Measurements from ENCODE around the gene MAST4.

Gene MAST4

GRCh38 chr5:66861402-66861801 is 265.2 kb downstream of the MAST4 start:
- Mint-ChIP-seq H3K9me3 (no peaks in the 10 kb centered on the region), H3K4me1 (peaks cover 4% of the 10 kb centered on the region), H3K4me3 (no peak overlapping the region), H3K36me3 (no peaks in the 10 kb centered on the region), H3K27ac (no peak overlapping the region), H3K27me3 (peaks cover 14% of the 10 kb centered on the region)
- no peak for DNase-seq
- CTCF ChIA-PET = interaction anchor here (1.4 to 7.1 kb wide), 3 partner anchors 19 to 46 kb away, joined by 3 to 76 read pairs (median 24); no protein-coding TSS in a partner anchor

DNA sequence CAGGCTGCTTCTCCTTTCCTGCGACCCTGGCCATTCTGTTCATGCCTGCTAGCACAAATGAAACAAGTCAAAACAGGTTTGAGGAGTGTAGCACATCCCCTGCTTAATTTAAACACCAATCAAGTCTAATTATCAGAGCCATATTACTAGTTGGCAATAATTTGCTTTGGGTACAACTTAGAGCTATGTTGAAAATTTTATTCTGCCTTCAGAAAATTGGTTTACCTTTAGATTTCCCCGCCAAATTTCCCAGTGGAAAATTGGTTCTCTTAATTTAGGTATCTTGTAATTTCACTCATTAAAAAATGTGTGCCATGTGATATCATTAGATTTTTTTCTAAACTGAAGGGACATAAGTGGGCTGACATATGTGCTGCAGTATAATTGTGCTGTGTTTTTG is 265.8 kb downstream of the MAST4 start:
- Mint-ChIP-seq H3K4me3 (no peak overlapping the region), H3K36me3 (no peaks in the 10 kb centered on the region), H3K9me3 (no peaks in the 10 kb centered on the region), H3K4me1 (peaks cover 4% of the 10 kb centered on the region), H3K27me3 (peaks cover 14% of the 10 kb centered on the region), H3K27ac (no peak overlapping the region)
- no peak for DNase-seq
- CTCF ChIA-PET = interaction anchor here (0.8 to 7.1 kb wide), 5 partner anchors 20 to 556 kb away, joined by 3 to 76 read pairs (median 8); no protein-coding TSS in a partner anchor

GRCh38 chr5:66863243-66864170 is 267.3 kb downstream of the MAST4 start:
- Mint-ChIP-seq H3K4me1 (peaks cover 4% of the 10 kb centered on the region), H3K27me3 (peaks cover 14% of the 10 kb centered on the region), H3K4me3 (no peak overlapping the region), H3K9me3 (no peaks in the 10 kb centered on the region), H3K27ac (no peak overlapping the region), H3K36me3 (no peaks in the 10 kb centered on the region)
- DNase-seq = no peak
- CTCF ChIA-PET = interaction anchor here (0.6 to 7.1 kb wide), 11 partner anchors 21 to 557 kb away, joined by 3 to 76 read pairs (median 4); no protein-coding TSS in a partner anchor

- DNase-seq = peak; percentile 42
- Mint-ChIP-seq H3K4me1 (peaks cover 4% of the 10 kb centered on the region), H3K27me3 (peaks cover 14% of the 10 kb centered on the region), H3K4me3 (no peak overlapping the region), H3K36me3 (no peaks in the 10 kb centered on the region), H3K27ac (no peak overlapping the region), H3K9me3 (no peaks in the 10 kb centered on the region)
- CTCF ChIA-PET = interaction anchor here (0.6 to 7.1 kb wide), 16 partner anchors 9 to 558 kb away, joined by 3 to 76 read pairs (median 4); no protein-coding TSS in a partner anchor
These were observed 268.2 kb downstream of the MAST4 start for GRCh38 chr5:66864240-66864884.

DNA sequence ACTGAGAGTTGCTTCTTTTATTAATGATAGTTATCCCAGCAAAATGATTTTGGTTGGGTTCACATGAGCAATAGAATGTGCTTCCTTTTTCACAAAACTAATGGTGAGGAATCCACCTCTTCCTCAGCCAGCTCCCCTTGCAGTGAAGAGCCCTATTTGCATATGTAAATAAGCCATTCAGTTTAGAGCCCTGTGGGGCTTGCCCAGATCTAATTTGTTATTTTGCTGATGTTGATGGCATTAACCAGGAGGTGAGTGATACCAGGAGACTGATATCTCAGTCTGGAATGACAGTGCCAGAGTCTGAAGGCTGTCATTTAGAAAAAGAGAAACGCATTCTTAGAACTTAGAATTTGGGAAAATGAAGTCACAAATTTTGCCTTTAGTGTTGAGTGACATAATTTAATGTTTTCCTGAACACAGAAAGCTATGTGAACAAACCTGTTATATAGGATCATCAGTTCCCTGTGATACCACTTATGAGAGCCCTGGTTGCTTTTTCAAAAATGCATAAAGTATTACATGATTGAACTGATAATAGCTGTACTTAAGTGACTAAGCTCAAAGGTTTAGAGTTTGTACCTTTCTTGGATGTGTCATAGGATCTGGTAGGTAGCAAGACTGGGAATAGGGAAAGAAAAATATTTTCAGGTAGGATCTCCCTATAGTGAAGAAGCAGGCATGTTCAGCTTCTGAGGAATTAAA is 271.6 kb downstream of the MAST4 start:
- H3K4me1 Mint-ChIP-seq = peaks cover 2% of the 10 kb centered on the region
- H3K36me3 Mint-ChIP-seq = no peaks in the 10 kb centered on the region
- H3K4me3 Mint-ChIP-seq = no peak overlapping the region
- peaks cover 6% of the 10 kb centered on the region for H3K27me3 Mint-ChIP-seq
- no peaks in the 10 kb centered on the region for H3K9me3 Mint-ChIP-seq
- CTCF ChIA-PET = interaction anchor here (1.0 to 1.5 kb wide), 2 partner anchors 13 to 53 kb away, joined by 3 to 9 read pairs; no protein-coding TSS in a partner anchor
- DNase-seq = no peak
- no peak overlapping the region for H3K27ac Mint-ChIP-seq

- H3K36me3 Mint-ChIP-seq = no peaks in the 10 kb centered on the region
- CTCF ChIA-PET = interaction anchor here (1.6 kb wide), 1 partner anchor 55 kb away, joined by 6 read pairs; no protein-coding TSS in a partner anchor
- H3K4me3 Mint-ChIP-seq = no peak overlapping the region
- no peaks in the 10 kb centered on the region for H3K4me1 Mint-ChIP-seq
- H3K27me3 Mint-ChIP-seq = no peaks in the 10 kb centered on the region
- H3K27ac Mint-ChIP-seq = no peak overlapping the region
- DNase-seq = no peak
- H3K9me3 Mint-ChIP-seq = no peaks in the 10 kb centered on the region
These were observed 273.2 kb downstream of the MAST4 start for GRCh38 chr5:66869347-66869746.

- CTCF ChIA-PET = no interaction called here
- Mint-ChIP-seq H3K9me3 (no peaks in the 10 kb centered on the region), H3K4me1 (no peaks in the 10 kb centered on the region), H3K36me3 (no peaks in the 10 kb centered on the region), H3K27me3 (no peaks in the 10 kb centered on the region), H3K4me3 (no peak overlapping the region), H3K27ac (no peak overlapping the region)
- no peak for DNase-seq
These were observed 274.5 kb downstream of the MAST4 start for GRCh38 chr5:66870708-66871107.

DNA sequence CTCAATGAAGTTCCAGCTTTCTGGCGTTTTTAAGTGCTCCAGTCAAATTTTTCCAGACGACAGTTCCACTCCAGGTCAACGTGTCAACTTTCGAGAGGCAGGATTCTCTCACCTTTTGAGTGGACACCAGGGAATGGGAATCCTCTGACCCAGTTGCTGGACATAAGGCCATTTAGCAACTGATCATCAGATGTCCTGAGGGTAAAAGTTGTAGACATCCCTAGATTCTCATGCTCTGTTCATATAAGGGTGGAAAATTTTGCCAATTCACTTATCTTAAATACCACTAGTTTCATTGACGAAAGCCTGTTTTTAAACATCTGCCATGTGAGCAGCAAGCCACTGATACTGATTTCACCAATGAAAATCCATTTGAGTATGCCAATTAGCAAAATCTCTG is 275.5 kb downstream of the MAST4 start:
- CTCF ChIA-PET = no interaction called here
- Mint-ChIP-seq H3K4me3 (no peak overlapping the region), H3K9me3 (no peaks in the 10 kb centered on the region)

GRCh38 chr5:66872736-66873331 is 276.6 kb downstream of the MAST4 start:
- H3K4me1 Mint-ChIP-seq = no peaks in the 10 kb centered on the region
- no peak overlapping the region for H3K27ac Mint-ChIP-seq
- CTCF ChIA-PET = interaction anchor here (1.0 kb wide), 2 partner anchors 85 to 116 kb away, joined by 3 to 5 read pairs; no protein-coding TSS in a partner anchor
- no peaks in the 10 kb centered on the region for H3K27me3 Mint-ChIP-seq
- no peaks in the 10 kb centered on the region for H3K36me3 Mint-ChIP-seq
- no peak overlapping the region for H3K4me3 Mint-ChIP-seq
- DNase-seq = no peak
- no peaks in the 10 kb centered on the region for H3K9me3 Mint-ChIP-seq

More for the DNA sequence above, 275.5 kb downstream of the MAST4 start:
- no peaks in the 10 kb centered on the region for H3K4me1 Mint-ChIP-seq
- DNase-seq = no peak
- no peaks in the 10 kb centered on the region for H3K27me3 Mint-ChIP-seq
- no peaks in the 10 kb centered on the region for H3K36me3 Mint-ChIP-seq
- no peak overlapping the region for H3K27ac Mint-ChIP-seq

GRCh38 chr5:66874004-66874403 is 277.8 kb downstream of the MAST4 start:
- Mint-ChIP-seq H3K27ac (no peak overlapping the region), H3K4me1 (no peaks in the 10 kb centered on the region), H3K27me3 (no peaks in the 10 kb centered on the region), H3K4me3 (no peak overlapping the region), H3K9me3 (no peaks in the 10 kb centered on the region), H3K36me3 (no peaks in the 10 kb centered on the region)
- no peak for DNase-seq
- CTCF ChIA-PET = interaction anchor here (1.0 to 2.1 kb wide), 2 partner anchors 60 to 86 kb away, joined by 5 read pairs; no protein-coding TSS in a partner anchor

GRCh38 chr5:66875315-66875714 is 279.1 kb downstream of the MAST4 start:
- Mint-ChIP-seq H3K27ac (no peak overlapping the region), H3K27me3 (no peaks in the 10 kb centered on the region), H3K36me3 (no peaks in the 10 kb centered on the region), H3K4me3 (no peak overlapping the region), H3K9me3 (no peaks in the 10 kb centered on the region), H3K4me1 (no peaks in the 10 kb centered on the region)
- DNase-seq = no peak
- CTCF ChIA-PET = interaction anchor here (1.0 to 2.1 kb wide), 2 partner anchors 10 to 61 kb away, joined by 3 to 5 read pairs; no protein-coding TSS in a partner anchor

DNA sequence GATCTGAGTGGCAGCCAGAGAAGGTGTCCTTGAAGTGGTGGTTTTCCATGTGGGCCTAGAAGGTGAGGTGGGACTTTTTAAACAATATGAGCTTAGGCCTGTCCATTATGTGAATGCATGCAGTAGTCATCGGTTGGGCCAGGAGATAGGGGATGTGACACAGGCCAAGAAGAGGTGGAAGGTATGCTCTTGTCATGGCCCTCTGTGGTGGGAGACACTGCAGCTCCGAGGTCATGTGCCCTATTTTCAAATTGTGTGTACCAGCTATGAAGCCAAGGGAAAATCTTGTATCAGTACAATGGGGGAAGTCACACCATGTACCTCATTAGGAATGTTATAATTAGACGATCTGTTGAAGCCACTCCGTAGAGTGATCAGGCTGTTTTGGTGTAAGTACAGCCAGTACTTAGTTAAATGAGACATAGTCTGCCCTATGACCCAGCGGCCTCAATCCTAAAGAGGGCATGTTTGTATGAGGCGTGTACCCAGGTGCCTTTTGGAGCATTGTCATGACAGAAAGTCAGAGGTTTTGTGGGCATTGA is 280.1 kb downstream of the MAST4 start:
- H3K27ac Mint-ChIP-seq = no peak overlapping the region
- no peak overlapping the region for H3K4me3 Mint-ChIP-seq
- DNase-seq = no peak
- H3K9me3 Mint-ChIP-seq = no peaks in the 10 kb centered on the region
- no peaks in the 10 kb centered on the region for H3K27me3 Mint-ChIP-seq
- H3K36me3 Mint-ChIP-seq = no peaks in the 10 kb centered on the region
- no peaks in the 10 kb centered on the region for H3K4me1 Mint-ChIP-seq
- CTCF ChIA-PET = no interaction called here

GRCh38 chr5:66877843-66878242 is 281.6 kb downstream of the MAST4 start:
- H3K27ac Mint-ChIP-seq = no peak overlapping the region
- CTCF ChIA-PET = interaction anchor here (1.2 to 1.9 kb wide), 2 partner anchors 13 to 65 kb away, joined by 3 to 5 read pairs; no protein-coding TSS in a partner anchor
- H3K4me1 Mint-ChIP-seq = no peaks in the 10 kb centered on the region
- no peaks in the 10 kb centered on the region for H3K9me3 Mint-ChIP-seq
- H3K36me3 Mint-ChIP-seq = no peaks in the 10 kb centered on the region
- no peaks in the 10 kb centered on the region for H3K27me3 Mint-ChIP-seq
- H3K4me3 Mint-ChIP-seq = no peak overlapping the region
- no peak for DNase-seq

All from activated naive CD4-positive, alpha-beta T cell treated with anti-CD3 and anti-CD28 coated beads, Interleukin-2, amount 10 ng/mL, durations not matched to agents 7 days and 5 days (primary cell).